Activated CD4-positive, alpha-beta memory T cell treated with anti-CD3 and anti-CD28 coated beads for 36 hours (primary cell): Measurements from ENCODE around the gene TSEN54. TPM values are rescaled to one million over a fixed set of nuclear protein-coding genes. Genes with fewer than 3 reads are reported as not detected.

Source experiments
- CTCF ChIA-PET: fragments of 350-600 bp; sonication (Branson Sonifier 250); formaldehyde crosslinking; loops from one replicate; lab custom pipeline; 2021; ENCODE audit warnings: antibody characterized with exemption, inconsistent platforms; lab: Charles Lee
- POLR2A ChIA-PET: fragments of 350-600 bp; sonication (Branson Sonifier 250); formaldehyde crosslinking; loops from one replicate; lab custom pipeline; 2021; ENCODE audit warnings: antibody characterized with exemption; lab: Charles Lee
- DNase-seq: peaks from one replicate; pipeline ENCODE4 v3.0.0-alpha.2; 2020
- H3K27ac Mint-ChIP-seq: one replicate; pipeline ENCODE4 v1.8.0; 2021; ENCODE audit warnings: mixed read lengths
- H3K27me3 Mint-ChIP-seq: one replicate; pipeline ENCODE4 v1.8.0; 2021; ENCODE audit warnings: mixed read lengths
- H3K36me3 Mint-ChIP-seq: one replicate; pipeline ENCODE4 v1.8.0; 2021; ENCODE audit warnings: mixed read lengths
- H3K4me1 Mint-ChIP-seq: one replicate; pipeline ENCODE4 v1.8.0; 2021; ENCODE audit warnings: low read depth, mixed read lengths
- H3K4me3 Mint-ChIP-seq: one replicate; pipeline ENCODE4 v1.8.0; 2021; ENCODE audit warnings: mild to moderate bottlenecking, mixed read lengths
- H3K9me3 Mint-ChIP-seq: one replicate; pipeline ENCODE4 v1.8.0; 2021; ENCODE audit warnings: mixed read lengths
- intact Hi-C: fragments of 100-400 bp; cut with micrococcal nuclease; formaldehyde crosslinking; loops from one replicate; pipeline ENCODE4 v1.15.1; 2023
- microRNA-seq: library from miRNA; unstranded; fragments of <30 nt; microRNA quantifications from one replicate; pipeline ENCODE4 v1.2.0, GENCODE V29; 2022; ENCODE audit warnings: borderline number of aligned reads, borderline microRNAs expressed, borderline replicate concordance
- total RNA-seq, 2 experiments: library from RNA; stranded (reverse); gene quantifications; one replicate each; pipeline ENCODE4 v1.2.3, GENCODE V29; 2021

TSEN54 gene
- total RNA-seq, 2 experiments from 2014 or later = 34.9 to 39.7 TPM

- H3K27ac Mint-ChIP-seq = no peak overlapping the region
- H3K27me3 Mint-ChIP-seq = no peaks in the 10 kb centered on the region
- no peak overlapping the region for H3K4me3 Mint-ChIP-seq
- ChIA-PET CTCF (interaction anchor here (1.9 kb wide), 1 partner anchor 64 kb away, joined by 6 read pairs; the partner anchor contains the start of gene SMIM5), POLR2A (interaction anchor here (0.6 kb wide), 1 partner anchor 197 kb away, joined by 5 read pairs; no protein-coding TSS in a partner anchor)
- no peak for DNase-seq
- no peaks in the 10 kb centered on the region for H3K36me3 Mint-ChIP-seq
- intact Hi-C loops = no loop called here
- no peaks in the 10 kb centered on the region for H3K4me1 Mint-ChIP-seq
- H3K9me3 Mint-ChIP-seq = no peaks in the 10 kb centered on the region
These were observed 52.3 kb downstream of the TSEN54 start for GRCh38 chr17:75568412-75569255.

GRCh38 chr17:75570034-75570676 lies 53.8 kb downstream of the TSEN54 start:
- Mint-ChIP-seq H3K36me3 (no peaks in the 10 kb centered on the region), H3K4me3 (no peak overlapping the region)

GRCh38 chr17:75570772-75571171 lies 54.4 kb downstream of the TSEN54 start:
- POLR2A ChIA-PET = no interaction called here
- Mint-ChIP-seq H3K36me3 (no peaks in the 10 kb centered on the region), H3K9me3 (no peaks in the 10 kb centered on the region), H3K4me3 (no peak overlapping the region), H3K27ac (no peak overlapping the region), H3K27me3 (no peaks in the 10 kb centered on the region), H3K4me1 (no peaks in the 10 kb centered on the region)
- CTCF ChIA-PET = no interaction called here
- intact Hi-C loops = no loop called here
- DNase-seq = no peak

More at GRCh38 chr17:75570034-75570676, 53.8 kb downstream of the TSEN54 start:
- H3K27me3 Mint-ChIP-seq = no peaks in the 10 kb centered on the region
- ChIA-PET CTCF (no interaction called here), POLR2A (no interaction called here)
- no peaks in the 10 kb centered on the region for H3K4me1 Mint-ChIP-seq
- H3K9me3 Mint-ChIP-seq = no peaks in the 10 kb centered on the region
- intact Hi-C loops = no loop called here
- no peak overlapping the region for H3K27ac Mint-ChIP-seq
- no peak for DNase-seq

GRCh38 chr17:75571197-75571884 lies 55.0 kb downstream of the TSEN54 start:
- Mint-ChIP-seq H3K4me3 (no peak overlapping the region), H3K36me3 (no peaks in the 10 kb centered on the region), H3K27me3 (no peaks in the 10 kb centered on the region), H3K27ac (no peak overlapping the region), H3K4me1 (no peaks in the 10 kb centered on the region), H3K9me3 (no peaks in the 10 kb centered on the region)
- DNase-seq = no peak
- POLR2A ChIA-PET = no interaction called here
- intact Hi-C loops = no loop called here
- CTCF ChIA-PET = no interaction called here

GRCh38 chr17:75571885-75572215 lies 55.5 kb downstream of the TSEN54 start:
- no peaks in the 10 kb centered on the region for H3K36me3 Mint-ChIP-seq
- no peak overlapping the region for H3K27ac Mint-ChIP-seq
- no peaks in the 10 kb centered on the region for H3K9me3 Mint-ChIP-seq
- H3K27me3 Mint-ChIP-seq = no peaks in the 10 kb centered on the region
- POLR2A ChIA-PET = no interaction called here
- intact Hi-C loops = no loop called here
- CTCF ChIA-PET = no interaction called here
- DNase-seq = no peak
- H3K4me3 Mint-ChIP-seq = no peak overlapping the region
- no peaks in the 10 kb centered on the region for H3K4me1 Mint-ChIP-seq

GRCh38 chr17:75572713-75573539 lies 56.6 kb downstream of the TSEN54 start:
- no peak for DNase-seq
- H3K4me1 Mint-ChIP-seq = no peaks in the 10 kb centered on the region
- CTCF ChIA-PET = no interaction called here
- POLR2A ChIA-PET = no interaction called here
- H3K27me3 Mint-ChIP-seq = no peaks in the 10 kb centered on the region
- intact Hi-C loops = no loop called here
- H3K9me3 Mint-ChIP-seq = no peaks in the 10 kb centered on the region
- no peak overlapping the region for H3K4me3 Mint-ChIP-seq
- H3K36me3 Mint-ChIP-seq = no peaks in the 10 kb centered on the region
- no peak overlapping the region for H3K27ac Mint-ChIP-seq

- no peaks in the 10 kb centered on the region for H3K4me1 Mint-ChIP-seq
- H3K27ac Mint-ChIP-seq = no peak overlapping the region
- no peak overlapping the region for H3K4me3 Mint-ChIP-seq
- no peaks in the 10 kb centered on the region for H3K36me3 Mint-ChIP-seq
- CTCF ChIA-PET = no interaction called here
- intact Hi-C loops = no loop called here
- no peaks in the 10 kb centered on the region for H3K9me3 Mint-ChIP-seq
- no peaks in the 10 kb centered on the region for H3K27me3 Mint-ChIP-seq
- POLR2A ChIA-PET = no interaction called here
- no peak for DNase-seq
These were observed 57.2 kb downstream of the TSEN54 start for GRCh38 chr17:75573540-75573957.

GRCh38 chr17:75573994-75574393 lies 57.7 kb downstream of the TSEN54 start:
- intact Hi-C loops = no loop called here
- Mint-ChIP-seq H3K27ac (no peak overlapping the region), H3K27me3 (no peaks in the 10 kb centered on the region), H3K4me3 (no peak overlapping the region), H3K9me3 (no peaks in the 10 kb centered on the region), H3K36me3 (no peaks in the 10 kb centered on the region), H3K4me1 (no peaks in the 10 kb centered on the region)
- ChIA-PET POLR2A (no interaction called here), CTCF (no interaction called here)
- no peak for DNase-seq

Small RNA genes within 50 kb of the gene (microRNA-seq; reads per million reads assigned to microRNA genes)
- not detected for gene MIR6785

Other genes with a start within 250 kb of the TSEN54 start
- 10 to 100 TPM; 50.2 to 57.2 TPM for gene MIF4GD, start 245.3 kb upstream of the TSEN54 start, total RNA-seq
- gene SLC25A19, start 227.1 kb upstream of the TSEN54 start, total RNA-seq = 10 to 100 TPM; 57.9 to 62.3 TPM
- 100 to 1,000 TPM; 174 to 182 TPM for gene GRB2, start 110.8 kb upstream of the TSEN54 start, total RNA-seq
- 10 to 100 TPM; 51.4 to 53.0 TPM for gene TMEM94, start 59.9 kb upstream of the TSEN54 start, total RNA-seq
- 1 to 10 TPM; 4.7 to 5.3 TPM for gene CASKIN2, start 991 bp upstream of the TSEN54 start, total RNA-seq
- 10 to 100 TPM; 15.6 to 17.1 TPM for gene LLGL2, start 9.2 kb downstream of the TSEN54 start, total RNA-seq
- 10 to 100 TPM; 16.8 to 20.5 TPM for gene MYO15B, start 71.3 kb downstream of the TSEN54 start, total RNA-seq
- gene SMIM5, start 116.9 kb downstream of the TSEN54 start, total RNA-seq = not detected
- gene RECQL5, start 150.6 kb downstream of the TSEN54 start, total RNA-seq = 10 to 100 TPM; 27.7 to 31.3 TPM
- 10 to 100 TPM; 81.4 to 92.7 TPM for gene SAP30BP, start 150.8 kb downstream of the TSEN54 start, total RNA-seq
- 1 to 10 TPM in 1 of 2 experiments, under 1 TPM in 1; 0.67 to 1.1 TPM for gene ITGB4, start 204.9 kb downstream of the TSEN54 start, total RNA-seq
- gene GALK1, start 248.7 kb downstream of the TSEN54 start, total RNA-seq = 10 to 100 TPM; 69.3 to 69.7 TPM